ENCODE measurements around the gene SYP.

GRCh38 chrX:49211074-49211473 is 11.1 kb upstream of the SYP start:
- TF ChIP-seq MAZ (CRISPR knock-in tag; conservative IDR thresholded peaks at IDR 0.05 in 1 of 2, IDR thresholded peaks at IDR 0.05 in 1 of 2) (no peak), TOE1 (IDR thresholded peaks at IDR 0.05; ENCODE audit: borderline replicate concordance) (no peak), TOE1 (CRISPR knock-in tag; IDR thresholded peaks at IDR 0.05; ENCODE audit: borderline replicate concordance, low read depth) (no peak), SIN3A (IDR thresholded peaks at IDR 0.05; ENCODE audit: borderline replicate concordance in 2 of 2, control insufficient read depth in 1 of 2, low read depth in 2 of 2, low read length in 2 of 2) (no peak), CTCF (IDR thresholded peaks at IDR 0.05 in 2 of 3, conservative IDR thresholded peaks at IDR 0.05 in 1 of 3; ENCODE audit: insufficient read depth in 2 of 3, low read depth in 1 of 3, low read length in 3 of 3) (no peak), HDGF (IDR thresholded peaks at IDR 0.05) (no peak), EP300 (IDR thresholded peaks at IDR 0.05; ENCODE audit: low read length) (no peak), GABPA (tag; conservative IDR thresholded peaks at IDR 0.05; ENCODE audit: low read depth) (no peak)
